Muscle of back (tissue), 11 donors: ENCODE data around the gene ADAMTS12. TPM values are rescaled to one million over a fixed set of nuclear protein-coding genes. Genes with fewer than 3 reads are reported as not detected.
A peak's percentile ranks its signal among the peaks of the same experiment; 100 is the strongest.
"Not testable (repeated sequence)": the region's sequence is repeated elsewhere in the genome, so short reads cannot be mapped to it uniquely, and the experiment has no call there.

ENCODE experiments used
- DNase-seq, 3 donors: peaks; one replicate each; pipeline versions ENCODE4 v3.0.0 to v3.0.0-alpha.2; 2013
- polyA plus RNA-seq, 10 donors: library from polyadenylated mRNA; unstranded; fragments of 120-200 nt; gene quantifications; one replicate each; pipeline ENCODE4 v1.2.1, GENCODE V29; 2013; ENCODE audit not compliant: insufficient read length in 10 of 10

The ADAMTS12 gene
- polyA plus RNA-seq, 10 donors: 18.5 to 30.8 (median 23.9) TPM

DNA sequence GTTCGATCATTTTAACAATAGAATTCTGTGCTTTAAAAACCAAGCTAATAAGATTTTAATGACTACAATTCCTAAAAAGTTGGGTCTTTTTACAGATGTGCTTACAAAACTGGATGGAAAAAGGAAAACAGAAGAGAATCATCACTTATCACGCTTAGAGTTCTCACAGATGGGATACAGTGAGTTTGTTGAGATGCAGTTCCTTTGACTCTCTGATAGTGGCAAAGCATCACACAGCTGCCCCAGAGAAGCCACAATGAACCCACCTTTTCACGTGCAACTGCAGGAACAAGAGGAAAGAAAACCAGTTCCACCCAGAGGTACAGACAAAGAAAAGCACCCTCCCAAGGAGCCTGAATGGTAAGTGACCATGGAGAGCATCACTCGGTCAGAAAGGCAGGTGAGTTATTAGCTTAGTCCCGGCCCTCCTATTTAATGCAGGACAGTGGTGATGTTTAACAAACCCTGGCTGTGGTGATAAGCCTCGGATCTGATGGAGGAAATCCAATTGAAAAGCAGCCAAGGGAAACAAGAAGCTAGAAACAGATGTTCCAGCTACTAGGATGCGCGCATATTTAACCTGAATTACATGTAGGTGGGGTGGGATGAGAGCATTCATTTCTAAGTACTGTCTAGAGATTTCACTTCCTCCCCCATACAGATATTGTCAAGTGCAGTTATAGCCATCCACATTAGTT, 283.3 kb downstream of the ADAMTS12 start:
- peak in 1 of 3 donors; percentile 38 for DNase-seq

DNA sequence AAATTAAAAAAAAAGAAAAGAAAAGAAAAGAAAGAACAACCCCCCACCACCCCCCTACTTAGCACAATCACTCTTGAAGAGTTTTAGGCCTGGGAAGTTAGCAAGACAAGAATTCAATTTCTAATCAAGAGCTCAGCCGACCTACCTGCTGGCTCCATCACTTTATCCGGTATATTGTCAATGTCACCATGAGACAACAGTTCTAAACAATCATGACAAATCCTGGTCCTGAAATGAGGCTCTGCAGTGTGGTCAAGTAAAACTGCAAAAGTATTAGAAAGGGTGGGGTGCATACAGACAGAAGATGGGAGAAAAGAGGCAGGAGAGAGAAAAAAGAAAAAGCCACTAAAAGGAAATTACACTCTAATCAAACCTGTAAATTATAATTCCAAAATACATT, 287.3 kb downstream of the ADAMTS12 start:
- DNase-seq: no peak

DNA sequence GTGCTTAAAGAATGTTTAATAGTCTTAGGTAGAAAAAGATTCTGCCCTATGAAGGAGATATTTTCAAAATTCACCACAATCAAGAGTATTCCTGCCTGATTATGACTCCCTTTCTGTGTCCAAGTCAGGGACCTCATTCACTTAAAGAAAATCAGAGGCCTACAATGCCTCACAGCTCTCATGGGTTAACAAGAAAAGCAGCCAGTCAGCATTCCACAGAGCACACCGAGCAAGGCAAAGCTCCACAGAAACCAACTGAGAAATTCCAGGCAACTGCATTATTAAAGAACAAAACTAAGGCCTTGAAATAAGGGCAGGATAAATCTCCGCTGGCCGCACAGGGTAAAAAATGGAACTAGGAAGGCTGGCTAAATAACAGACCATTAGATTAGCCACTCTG, 289.9 kb downstream of the ADAMTS12 start:
- no peak for DNase-seq

DNA sequence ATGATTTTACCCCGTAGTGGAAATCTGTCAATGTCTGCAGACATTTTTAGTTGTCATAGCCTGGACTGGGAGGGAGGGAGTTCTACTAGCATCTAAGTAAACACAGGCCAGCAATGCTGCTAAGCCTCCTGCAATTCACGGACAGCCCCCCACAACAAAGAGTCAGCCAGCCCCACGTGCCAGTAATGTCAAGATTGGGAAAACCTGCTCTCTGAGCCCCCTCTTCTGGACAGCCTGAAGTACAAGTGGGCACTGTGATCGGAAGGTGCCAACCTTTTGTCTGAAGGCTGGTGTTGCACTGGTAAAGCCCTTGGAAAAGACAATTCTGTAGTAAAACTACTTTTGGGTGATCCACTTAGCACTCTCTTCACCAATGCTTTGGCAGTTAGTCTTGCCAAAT, 296.5 kb downstream of the ADAMTS12 start:
- no peak for DNase-seq

DNA sequence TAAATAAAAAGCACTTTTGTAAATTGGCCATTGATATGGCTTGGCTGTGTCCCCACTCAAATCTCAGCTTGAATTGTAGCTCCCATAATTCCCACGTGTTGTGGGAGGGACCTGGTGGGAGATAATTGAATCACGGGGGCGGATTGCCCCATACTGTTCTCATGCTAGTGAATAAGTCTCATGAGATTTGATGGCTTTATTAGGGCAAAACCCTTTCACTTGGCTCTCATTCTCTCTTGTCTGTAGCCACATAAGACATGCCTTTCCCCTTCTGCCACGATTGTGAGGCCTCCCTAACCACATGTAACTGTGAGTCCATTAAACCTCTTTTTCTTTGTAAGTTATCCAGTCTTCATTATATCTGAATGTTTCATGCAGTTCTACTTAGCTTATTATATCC, 297.8 kb downstream of the ADAMTS12 start:
- DNase-seq: no peak

DNA sequence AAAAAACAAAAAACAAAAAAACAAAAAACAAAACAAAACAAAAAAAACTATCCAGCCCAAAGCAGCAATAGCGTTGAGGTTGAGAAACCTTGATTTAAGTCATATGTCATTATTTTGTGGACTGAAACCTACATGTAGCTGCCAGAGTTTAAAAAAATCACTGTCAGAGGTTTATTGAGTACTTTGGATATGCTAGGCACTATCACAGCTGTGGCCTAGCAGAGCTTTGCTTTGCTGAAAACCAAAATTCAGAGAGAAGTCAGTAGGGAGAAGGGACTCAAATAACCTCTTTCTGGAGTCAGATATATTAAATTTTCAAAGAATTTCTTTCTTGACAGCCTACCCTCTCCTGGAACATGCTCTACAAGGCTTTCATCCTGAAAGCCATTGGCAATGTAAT, 299.5 kb downstream of the ADAMTS12 start:
- DNase-seq: peak in 1 of 3 donors; percentile 39

DNA sequence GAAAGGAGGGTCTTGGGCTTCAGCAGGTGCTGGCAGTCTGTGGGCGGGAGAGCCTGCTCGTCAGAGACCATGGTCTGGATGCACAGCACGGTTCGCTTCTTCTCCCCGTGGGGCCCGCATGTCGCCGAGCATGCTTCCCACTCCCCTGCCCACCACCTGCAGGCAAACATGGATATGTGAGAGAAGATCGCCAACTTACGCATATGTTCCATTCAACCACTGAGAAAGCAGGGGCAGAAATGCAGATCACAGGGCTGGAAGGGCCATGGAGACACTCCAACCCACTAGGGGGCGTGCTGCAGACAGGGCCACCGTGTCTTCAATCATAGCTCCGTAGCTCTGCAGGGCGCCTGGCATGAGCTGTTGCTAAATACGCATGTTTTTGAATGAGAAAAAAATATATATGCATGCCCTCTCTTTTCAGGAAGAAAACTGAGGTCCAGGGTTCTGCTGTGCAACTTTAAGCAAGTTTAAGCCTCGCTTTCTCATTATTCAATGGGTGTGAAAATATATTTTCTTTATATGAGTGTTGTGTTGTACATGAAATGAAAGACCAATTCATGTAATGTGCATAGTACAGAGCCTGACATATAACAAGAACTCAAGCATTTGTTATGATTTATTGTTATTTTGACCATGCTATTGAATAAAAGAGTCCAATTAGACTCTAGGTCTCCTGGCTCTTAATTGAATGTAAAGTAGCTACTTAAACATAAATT, 303.0 kb downstream of the ADAMTS12 start:
- DNase-seq: no peak

DNA sequence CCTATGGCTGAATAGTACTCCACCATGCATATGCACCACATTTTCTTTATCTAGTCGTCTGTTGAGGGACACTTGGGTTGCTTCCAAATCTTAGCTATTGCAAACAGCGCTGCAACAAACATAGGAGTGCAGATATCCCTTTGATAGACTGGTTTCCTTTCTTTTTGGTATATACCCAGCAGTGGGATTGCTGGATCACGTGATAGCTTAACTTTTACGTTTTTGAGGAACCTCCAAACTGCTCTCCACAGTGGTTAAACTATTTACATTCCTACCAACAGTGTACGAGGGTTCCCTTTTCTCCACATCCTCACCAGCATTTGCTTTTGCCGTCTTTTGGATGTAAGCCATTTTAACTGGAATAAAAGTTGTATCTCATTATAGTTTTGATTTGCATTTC, 308.5 kb downstream of the ADAMTS12 start:
- DNase-seq: no peak

DNA sequence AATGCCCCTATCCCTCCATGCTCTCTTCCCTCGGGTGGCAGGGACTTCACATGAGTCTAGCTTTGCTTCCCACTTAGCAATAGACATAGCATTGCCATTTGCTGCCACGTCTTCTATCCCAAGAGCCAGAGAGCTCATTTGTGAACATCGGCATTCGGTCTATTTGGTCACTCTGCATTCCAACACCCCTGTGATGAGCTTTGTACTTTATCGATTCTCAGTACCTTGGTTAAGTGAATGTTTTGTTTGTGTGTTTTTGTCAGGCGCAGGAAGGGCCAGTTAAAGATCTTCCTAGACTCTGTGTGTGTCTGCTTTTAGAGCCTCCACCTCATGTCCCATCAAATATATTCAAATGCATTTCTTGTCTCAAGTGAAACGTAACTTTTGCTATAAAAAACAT, 309.4 kb downstream of the ADAMTS12 start:
- DNase-seq: no peak

DNA sequence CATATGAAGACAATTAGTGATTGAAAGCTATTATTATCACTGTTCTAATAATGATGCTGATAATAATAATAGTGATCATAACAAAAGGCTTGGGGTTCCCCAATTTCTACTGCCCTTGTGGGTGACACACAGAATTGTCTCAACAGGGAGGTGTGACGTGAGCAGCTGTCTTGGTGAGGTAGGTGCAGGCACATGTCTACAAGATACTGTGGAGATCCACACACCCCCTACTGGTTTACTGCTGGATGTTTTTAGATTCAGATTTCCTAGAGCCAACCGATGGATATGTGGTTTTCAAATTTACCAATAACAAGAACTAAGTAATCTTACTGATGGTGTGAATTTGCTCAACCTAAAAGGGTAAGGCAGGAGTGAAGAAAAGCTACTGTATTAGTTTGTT, 312.0 kb downstream of the ADAMTS12 start:
- DNase-seq: no peak

DNA sequence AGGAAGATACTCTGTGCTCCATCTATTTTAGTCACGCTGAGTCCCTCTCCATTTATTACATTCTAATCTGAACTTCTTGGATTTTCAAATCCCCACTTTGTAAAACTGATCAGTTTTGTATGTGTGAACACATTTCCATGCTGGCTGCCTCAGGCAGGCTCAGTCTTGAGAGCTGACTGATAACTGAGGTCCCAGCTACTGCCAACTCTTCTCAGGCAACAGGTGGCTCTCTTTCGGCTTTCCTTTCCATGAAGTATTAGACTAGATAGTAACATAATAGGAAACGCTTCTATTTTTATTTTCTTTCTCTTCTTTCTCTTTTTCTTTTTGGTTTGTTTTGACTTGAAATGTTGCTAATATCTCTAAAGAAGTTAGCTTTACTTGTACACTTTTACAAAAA, 312.6 kb downstream of the ADAMTS12 start:
- DNase-seq: no peak

DNA sequence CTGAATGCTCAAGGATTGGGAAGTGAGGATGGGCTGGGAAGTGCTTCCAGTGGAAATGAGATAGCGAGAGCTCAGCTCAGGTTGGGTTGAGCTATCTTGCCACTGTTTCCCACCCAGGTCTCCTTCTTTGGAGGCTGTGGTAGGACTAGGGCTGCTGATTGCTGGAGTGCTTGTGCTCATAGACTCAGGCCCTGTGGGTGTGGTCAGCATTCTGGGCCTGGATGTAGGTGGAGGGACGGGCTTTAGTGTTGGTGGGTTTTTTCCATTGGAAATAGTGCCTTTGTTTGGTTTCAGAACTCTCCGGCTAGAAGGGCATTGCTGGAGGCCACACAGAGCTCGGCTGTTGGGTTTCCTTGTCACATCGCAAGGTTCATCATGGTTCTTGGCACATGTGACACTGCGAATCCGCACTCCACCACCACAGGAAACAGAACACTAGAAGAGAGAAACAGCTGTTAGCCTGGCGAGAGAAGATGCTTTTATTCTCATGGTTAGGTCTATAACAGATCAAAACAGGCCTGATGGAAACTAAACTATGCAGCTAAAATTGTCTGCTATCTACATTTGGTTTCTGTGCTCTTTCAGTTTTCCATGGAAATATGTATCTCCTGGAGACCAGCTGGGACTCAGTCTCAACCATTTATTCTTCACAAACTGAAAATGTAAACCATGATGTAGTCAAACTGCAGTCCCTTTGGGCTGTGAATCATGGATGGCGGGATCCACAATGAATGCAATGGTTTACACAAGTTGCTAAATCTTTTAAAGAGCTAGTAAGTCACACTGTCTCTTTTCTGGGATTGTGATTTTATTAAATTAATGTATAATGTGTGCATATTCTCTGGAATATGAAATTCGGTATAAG, 314.8 kb downstream of the ADAMTS12 start:
- no peak for DNase-seq

DNA sequence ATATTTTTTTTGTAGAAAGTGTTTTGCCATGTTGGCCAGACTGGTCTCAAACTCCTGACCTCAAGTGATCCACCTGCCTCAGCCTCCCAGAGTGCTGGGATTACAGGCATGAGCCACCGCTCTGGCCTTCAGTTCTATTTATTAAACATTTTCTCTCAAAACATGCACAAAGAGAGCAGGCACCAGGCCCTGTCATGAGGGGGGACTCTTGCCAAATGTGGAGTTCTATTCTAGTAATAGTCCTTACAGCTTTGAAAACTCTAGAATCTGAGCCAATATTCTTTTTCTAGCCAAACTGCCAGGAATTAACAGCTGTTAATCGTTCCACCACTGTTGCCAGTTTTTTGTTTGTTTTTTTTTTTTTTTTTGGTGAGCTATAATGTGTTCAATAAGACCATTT, 326.5 kb downstream of the ADAMTS12 start:
- DNase-seq: peak; percentile 32 to 75 (median 65)

DNA sequence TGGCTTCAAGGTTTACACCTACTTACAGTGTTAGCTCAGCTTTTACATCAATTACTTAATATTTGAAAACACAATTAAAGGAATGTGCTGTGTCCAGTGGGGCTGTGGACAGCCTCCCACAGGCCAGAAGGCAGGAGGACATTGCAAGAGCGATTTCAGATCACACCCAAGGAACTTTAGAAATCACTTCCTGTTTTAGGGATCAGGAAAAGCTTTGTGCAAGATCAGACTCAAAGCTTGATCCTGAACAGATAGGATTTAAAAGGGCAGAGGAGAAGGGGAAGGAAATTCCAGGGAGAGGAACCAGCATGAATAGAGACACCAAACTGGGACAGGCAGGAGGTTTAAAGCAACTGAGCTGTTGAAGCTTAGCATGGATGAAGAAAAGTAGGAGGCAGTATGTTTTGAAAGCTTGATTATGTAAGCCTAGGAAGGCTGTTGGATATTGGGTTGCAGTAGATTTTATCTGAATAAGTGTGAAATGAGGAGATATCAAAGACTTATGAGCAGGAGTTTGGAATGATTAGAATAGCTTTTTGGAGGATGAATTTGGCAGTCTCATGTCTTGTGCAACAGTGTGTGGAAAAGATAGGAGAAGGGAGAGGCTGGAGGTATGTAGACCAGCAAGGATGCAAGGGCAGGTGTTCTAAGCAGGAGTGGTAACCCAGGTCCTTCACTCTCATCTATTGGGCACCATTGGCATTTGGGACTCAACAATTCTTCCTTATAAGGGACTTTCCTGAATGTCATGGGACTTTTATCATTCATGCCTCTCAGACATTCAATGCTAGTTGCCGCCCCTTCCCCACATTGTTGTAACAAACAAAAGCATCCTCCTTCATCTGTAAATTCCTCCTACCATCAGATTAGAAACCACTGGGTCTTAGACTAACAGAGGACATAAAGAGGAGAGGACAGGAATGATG, 327.5 kb downstream of the ADAMTS12 start:
- no peak for DNase-seq

DNA sequence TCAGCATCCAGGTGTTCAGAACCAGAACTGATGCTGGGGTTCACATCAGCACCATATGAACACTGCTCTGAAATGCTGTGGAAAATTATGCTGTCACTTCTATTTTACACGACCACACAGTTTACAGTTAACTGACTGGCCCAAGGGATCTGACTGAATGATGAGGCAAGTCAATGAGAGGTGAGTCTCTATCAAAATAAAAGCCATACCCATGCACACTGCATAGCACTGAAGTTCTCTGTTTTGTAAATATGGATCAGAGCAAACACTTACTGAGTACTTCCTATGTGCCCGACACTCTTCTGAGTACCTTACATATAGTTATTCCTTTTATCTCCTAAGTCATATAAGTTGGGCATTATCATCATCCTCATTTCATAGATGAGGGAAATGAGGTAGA, 328.3 kb downstream of the ADAMTS12 start:
- DNase-seq: no peak

DNA sequence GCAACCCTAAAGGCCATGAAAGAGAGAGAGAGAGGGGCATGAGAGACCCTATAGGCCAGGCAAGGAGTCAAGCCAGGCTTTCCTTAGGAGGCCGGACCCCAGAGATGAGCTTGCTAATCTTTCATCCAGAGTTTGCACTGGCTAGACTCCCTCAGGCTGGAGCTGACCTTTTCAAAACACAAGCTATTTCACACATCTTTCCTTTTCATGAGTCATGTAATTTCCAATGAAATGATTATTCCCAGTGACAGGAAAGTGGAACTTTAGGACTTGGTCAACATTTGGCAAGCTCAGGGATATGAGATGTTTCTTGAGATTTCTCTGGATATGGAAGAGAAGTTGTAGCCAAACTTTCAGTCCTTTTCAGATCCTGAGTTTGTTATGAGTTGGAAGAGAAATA, 333.3 kb downstream of the ADAMTS12 start:
- DNase-seq: peak; percentile 16 to 63 (median 48)

DNA sequence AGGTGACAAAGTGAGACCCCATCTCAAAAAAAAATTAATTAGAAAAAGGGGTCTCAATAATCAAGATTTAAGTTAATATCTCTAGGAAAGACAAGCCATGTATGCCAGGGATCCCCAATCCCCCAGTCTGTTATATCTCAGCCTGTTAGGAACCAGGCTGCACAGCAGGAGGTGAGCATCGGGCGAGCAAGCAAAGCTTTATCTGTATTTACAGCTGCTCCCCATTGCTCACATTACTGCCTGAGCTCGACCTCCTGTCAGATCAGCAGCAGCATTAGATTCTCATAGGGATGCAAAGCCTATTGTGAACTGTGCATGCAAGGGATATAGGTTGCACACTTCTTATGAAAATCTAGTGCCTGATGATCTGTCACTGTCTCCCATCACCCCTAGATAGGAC, 334.2 kb downstream of the ADAMTS12 start:
- DNase-seq: no peak

DNA sequence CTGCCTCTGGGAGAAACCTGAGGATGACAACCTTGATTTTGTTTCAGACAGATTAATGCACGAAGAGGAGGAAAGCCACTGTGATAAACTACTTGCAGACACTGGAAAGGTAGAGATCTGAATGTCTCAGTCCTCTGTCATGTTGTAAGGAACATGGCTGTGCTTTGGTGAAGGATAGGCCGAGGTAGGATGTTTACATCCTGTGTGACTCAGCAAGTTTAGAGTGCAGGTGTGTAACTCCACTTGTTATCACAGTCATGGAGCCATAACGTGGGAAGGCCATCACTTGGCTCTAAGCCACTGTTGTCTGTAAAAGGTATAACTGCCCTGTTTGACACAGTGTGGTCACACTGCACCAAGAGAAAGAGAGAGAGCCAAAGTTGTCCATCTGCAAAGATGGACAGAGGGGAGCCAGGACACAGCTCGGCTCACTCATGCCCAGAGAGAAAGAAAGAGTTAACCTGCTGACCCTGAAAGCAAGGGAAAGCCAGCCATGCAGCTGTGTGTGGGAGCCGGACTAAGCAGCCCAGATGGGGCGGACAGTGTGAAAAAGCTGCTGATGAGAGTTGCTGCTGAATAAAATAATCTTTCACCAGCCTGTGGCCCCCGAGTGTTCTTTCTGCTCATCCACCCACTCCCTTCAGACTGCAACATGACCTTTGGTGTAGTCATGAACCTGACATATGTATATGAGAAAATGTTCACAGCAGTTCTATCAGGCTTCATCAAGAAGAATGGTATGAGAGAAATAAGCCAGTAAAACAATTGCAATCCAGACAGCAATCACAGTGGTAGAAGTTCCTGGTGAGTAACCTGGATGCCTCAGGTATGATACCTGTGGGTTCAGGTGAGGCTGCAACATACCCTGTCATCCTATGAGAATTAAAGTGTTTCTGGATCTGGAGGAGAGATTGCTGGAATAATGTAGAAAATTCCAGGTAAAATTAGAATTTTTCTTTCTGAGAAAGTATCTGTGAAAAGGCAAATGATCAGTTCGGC, 335.2 kb downstream of the ADAMTS12 start:
- DNase-seq: peak in 1 of 3 donors; percentile 63

DNA sequence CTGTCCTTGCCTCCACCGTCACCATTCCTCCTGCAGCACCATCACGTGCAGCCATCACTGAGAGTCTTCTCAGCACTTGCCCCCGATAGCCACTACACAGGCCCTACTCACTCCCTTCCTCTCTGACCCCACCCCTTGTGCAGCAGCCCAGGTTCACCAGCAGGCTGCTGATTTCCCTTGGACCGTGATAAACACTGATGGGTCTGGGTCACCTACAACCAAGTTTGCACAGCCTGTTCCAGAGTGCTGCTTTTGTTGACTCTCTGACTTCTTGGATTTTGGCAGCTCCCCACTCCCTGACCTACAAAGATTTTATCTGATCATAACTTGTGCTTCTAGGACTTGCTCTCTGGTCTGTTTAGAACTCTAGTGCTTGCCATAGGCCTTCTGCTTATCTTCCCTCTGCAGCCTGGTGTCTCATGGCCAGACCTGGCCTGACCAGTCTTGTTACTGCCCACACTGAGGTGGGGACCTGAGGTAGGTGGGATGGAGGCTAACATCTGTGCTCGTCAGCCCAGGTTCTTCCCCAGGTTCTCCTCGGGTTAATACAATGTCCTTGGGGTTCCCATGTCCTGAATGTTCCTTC, 341.7 kb downstream of the ADAMTS12 start:
- DNase-seq: no peak

DNA sequence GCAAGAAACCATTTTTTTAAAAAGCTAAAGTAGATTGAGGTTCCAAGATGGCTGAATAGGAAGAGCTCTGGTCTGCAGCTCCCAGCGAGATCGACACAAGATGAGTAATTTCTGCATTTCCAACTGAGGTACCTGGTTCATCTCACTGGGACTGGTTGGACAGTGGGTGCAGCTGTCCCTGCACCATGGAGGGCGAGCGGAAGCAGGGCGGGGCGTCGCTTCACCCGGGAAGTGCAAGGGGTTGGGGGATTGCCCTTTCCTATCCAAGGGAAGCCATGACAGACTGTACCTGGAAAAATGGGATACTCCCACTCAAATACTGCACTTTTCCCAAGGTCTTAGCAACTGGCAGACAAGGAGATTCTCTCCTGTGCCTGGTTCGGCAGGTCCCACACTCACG, 352.0 kb downstream of the ADAMTS12 start:
- DNase-seq: not testable (repeated sequence)
